Heart left ventricle (tissue), 13 donors: ENCODE results near the gene ANO2.
"Not testable (repeated sequence)": the region's sequence is repeated elsewhere in the genome, so short reads cannot be mapped to it uniquely, and the experiment has no call there.

Experiments
- POLR2A ChIP-seq, 2 donors: fragments of 450-650 bp; IDR thresholded peaks; one replicate each; pipeline ENCODE4 v1.6.1; 2017; ENCODE audit warnings: antibody characterized with exemption in 2 of 2, mild to moderate bottlenecking in 2 of 2, moderate library complexity in 2 of 2
- TF ChIP-seq, protein P1 (sequence below), 12 donors: fragments of 200-600 bp; sonication (generic) in 4 of 12; IDR thresholded peaks; one replicate each; pipeline versions ENCODE4 v1.5.0 to v1.8.0; 2018 to 2022; ENCODE audit warnings: antibody characterized with exemption in 12 of 12, mild to moderate bottlenecking in 5 of 12
- donor health status: ischemic (EF 13 %, LVEDD 7.1; RV severe dilation, severe dysfunction).
- donor health status: DM: no; HTN: yes; CAD: no.
- donor health status: DM: no; HTN: no; CAD: no.
- donor health status: ischemic (EF 25% LVEDD 6.9; RV normal size, moderate dysfunction).
- donor health status: ischemic (EF 25% LVEDD 5.7; RV mildly dilated, moderate dysfunction).
- donor health status: ischemic (EF 35%, LVEDD 5.7; RV mildly dilated, moderate dysfunction).
- donor health status: nonischemic (EF 11% LVEDD 7.7; RV severe dilation, severe dysfunction).
- donor health status: DM: yes; HTN: yes; CAD: no.
- donor health status: PGD.
- donor health status: ischemic (EF 29% LVEDD 5.4; RV normal size, mild dysfunction).
- donor health status: nonischemic (EF 23%, LVEDD 6.1; RV moderate dilation, normal function).

DNA sequence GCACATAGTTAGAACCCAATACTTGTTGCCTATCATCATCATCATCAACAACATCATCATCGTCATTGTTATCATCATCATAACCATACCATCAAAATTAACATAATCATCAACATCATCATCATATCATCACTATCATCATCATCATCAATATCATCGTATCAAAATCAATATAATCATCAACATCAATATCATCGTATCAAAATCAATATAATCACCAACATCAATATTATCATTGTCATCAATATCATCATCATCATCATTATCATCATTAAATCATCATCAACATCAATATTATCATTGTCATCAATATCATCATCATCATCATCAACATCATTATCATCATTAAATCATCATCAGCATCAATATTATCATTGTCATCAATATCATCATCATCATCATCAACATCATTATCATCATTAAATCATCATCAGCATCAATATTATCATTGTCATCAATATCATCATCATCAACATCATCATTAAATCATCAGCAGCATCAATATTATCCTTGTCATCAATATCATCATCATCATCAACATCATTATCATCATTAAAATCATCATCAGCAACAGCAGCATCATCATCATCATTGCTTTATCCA, 286.6 kb downstream of the ANO2 start:
- TF ChIP-seq, protein P1, sequence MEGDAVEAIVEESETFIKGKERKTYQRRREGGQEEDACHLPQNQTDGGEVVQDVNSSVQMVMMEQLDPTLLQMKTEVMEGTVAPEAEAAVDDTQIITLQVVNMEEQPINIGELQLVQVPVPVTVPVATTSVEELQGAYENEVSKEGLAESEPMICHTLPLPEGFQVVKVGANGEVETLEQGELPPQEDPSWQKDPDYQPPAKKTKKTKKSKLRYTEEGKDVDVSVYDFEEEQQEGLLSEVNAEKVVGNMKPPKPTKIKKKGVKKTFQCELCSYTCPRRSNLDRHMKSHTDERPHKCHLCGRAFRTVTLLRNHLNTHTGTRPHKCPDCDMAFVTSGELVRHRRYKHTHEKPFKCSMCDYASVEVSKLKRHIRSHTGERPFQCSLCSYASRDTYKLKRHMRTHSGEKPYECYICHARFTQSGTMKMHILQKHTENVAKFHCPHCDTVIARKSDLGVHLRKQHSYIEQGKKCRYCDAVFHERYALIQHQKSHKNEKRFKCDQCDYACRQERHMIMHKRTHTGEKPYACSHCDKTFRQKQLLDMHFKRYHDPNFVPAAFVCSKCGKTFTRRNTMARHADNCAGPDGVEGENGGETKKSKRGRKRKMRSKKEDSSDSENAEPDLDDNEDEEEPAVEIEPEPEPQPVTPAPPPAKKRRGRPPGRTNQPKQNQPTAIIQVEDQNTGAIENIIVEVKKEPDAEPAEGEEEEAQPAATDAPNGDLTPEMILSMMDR (IDR thresholded peaks at IDR 0.05): not testable (repeated sequence)
- TF ChIP-seq POLR2A (IDR thresholded peaks at IDR 0.05): not testable (repeated sequence)
